GM21619 (cell line): ENCODE data around the gene MAP10.
"Not testable (repeated sequence)": the region's sequence is repeated elsewhere in the genome, so short reads cannot be mapped to it uniquely, and the experiment has no call there.

Source experiments
- ATAC-seq: cut with Tn5 transposase; IDR thresholded peaks from one replicate; pipeline ENCODE4 v1.9.1; 2021; ENCODE audit not compliant: unreplicated experiment

MAP10 gene, protein sequence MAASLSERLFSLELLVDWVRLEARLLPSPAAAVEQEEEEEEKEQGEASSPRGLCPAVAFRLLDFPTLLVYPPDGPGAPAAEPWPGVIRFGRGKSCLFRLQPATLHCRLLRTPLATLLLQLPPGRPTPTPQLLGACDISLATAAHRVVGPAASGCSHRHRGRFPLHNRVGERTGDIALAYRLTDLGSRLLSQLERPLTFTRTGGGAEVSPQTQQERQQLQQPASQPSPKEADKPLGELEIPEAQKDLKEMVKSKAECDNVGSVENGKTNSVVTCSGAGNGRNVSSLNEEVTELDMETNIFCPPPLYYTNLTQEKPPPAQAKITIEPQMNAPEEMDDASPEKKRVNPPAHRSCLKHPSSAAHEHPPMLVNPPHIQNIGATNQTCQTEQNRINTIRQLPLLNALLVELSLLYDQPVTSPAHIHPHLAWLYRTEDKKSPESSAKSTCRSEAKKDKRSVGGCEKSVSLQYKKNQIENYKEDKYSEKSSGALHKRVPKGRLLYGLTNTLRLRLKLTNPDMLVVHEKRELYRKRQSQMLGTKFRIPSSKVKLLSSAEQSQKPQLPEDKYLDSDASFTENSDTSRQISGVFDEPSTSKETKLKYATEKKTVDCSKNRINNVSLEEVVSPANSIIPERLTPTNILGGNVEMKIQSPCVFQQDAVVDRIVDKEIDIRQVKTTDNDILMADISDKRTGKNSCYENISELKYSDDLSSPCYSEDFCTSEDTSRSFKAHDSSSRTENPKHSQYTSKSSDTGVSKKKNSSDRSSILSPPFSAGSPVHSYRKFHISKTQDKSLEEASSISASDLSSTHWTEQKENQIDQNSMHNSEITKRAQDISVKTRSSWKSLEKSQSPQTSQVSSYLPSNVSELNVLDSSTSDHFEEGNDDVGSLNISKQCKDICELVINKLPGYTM

DNA sequence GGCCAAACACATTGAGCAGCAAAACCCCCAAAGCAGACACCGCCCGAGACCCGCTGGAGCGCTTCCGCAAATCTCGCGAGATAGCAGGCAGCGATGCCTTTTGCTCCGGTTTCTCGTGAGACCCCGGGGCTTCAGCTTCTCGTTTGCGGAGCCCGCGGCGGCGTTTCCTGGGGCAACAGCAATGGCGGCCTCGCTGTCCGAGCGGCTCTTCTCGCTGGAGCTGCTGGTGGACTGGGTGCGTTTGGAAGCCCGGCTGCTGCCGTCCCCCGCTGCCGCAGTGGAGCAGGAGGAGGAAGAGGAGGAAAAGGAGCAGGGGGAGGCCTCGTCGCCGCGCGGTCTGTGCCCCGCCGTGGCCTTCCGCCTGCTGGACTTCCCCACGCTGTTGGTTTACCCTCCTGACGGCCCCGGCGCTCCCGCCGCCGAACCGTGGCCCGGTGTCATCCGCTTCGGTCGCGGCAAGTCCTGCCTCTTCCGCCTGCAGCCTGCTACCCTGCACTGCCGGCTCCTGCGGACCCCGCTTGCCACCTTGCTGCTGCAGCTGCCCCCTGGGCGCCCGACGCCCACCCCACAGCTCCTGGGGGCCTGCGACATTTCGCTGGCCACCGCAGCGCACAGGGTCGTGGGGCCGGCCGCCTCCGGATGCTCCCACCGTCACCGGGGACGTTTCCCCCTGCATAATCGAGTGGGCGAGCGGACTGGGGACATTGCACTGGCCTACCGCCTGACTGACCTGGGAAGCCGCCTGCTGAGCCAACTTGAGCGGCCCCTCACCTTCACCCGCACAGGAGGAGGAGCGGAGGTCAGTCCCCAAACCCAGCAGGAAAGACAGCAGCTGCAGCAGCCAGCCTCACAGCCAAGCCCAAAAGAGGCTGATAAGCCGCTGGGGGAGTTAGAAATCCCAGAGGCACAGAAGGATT, at the start of gene MAP10:
TSS of gene MAP10 (plus strand) at position 148 of the 917 bp plus-strand sequence. CDS start at position 182, 34 bp downstream.
- ATAC-seq: peak; percentile 94

GRCh38 chr1:232764458-232765251, 40.6 kb upstream of the MAP10 start:
- no peak for ATAC-seq

DNA sequence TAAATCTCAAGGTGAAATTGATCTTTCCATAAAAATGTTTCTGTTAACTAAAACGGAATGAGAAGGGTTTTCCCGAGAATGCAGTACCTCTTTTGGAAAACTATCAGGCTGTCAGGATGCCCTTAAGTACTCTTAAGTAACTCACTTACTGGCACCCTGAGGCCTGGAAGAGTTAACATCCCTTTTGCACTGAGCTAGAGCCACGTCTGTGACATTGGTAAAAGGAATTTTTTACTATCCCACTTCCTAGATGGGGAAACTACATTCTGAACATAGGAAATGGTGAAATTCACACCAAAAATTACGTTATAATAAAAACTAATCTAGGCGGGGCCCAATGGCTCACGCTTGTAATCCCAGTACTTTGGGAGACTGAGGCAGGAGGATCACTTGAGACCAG, 39.7 kb upstream of the MAP10 start:
- ATAC-seq: no peak

GRCh38 chr1:232766241-232766890, 38.9 kb upstream of the MAP10 start:
- peak; percentile 86 for ATAC-seq

- no peak for ATAC-seq
Measured at GRCh38 chr1:232766904-232767303, 38.3 kb upstream of the MAP10 start.

DNA sequence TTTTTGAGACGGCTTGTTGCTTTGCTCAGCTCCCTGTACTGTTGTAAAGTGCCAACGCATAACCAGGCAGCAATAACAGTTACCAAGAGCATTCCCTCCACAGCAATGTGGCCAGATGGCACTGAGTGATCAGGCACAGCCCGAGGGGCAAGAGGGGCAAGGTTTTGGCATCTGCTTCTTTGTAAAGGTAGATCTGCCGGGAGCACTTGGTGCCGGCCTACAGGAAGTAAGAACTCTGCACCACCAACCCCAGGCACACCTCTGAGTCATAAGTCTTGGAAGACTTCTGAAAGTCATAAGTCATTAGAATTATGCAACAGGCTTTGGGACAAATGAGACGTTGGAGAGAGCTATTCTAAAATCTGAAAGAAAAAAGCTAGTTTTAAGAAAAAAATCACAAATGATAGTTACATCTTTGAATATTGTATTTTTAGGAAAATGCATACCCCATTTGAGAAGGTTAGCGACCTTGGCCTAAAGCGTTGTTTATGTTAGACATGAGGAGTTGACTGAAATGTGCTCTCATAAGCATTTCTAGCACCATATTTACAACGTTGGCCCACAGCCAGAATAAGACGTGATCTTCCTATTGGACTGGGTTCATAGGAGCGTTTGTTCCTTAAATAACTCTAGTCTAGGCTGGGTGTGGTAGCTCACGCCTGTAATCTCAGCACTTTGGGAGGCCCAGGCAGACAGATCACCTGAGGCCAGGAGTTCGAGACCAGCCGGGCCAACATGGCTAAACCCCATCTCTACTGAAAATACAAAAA, 37.7 kb upstream of the MAP10 start:
- ATAC-seq: peak; percentile 52

- ATAC-seq: no peak
Measured at GRCh38 chr1:232768793-232769192, 36.4 kb upstream of the MAP10 start.

DNA sequence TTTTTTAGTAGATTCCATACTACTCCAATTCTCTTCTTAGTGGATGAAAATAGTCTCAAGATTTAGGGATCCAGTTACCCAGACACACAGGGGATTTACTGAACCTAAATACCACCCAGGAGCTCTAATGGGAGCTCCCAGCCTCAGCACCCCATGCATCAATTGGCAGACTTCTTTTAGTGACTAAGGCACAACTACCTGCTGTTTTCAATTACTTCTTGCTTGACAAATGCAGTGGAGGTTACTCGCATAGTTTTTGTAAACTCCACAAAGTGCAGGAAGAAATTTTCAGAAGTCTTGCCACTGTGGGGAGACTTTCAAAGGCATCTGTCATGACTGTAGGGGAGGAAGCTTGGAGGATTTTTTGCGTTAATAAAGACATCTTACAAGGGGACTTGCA, 35.5 kb upstream of the MAP10 start:
- ATAC-seq: no peak

DNA sequence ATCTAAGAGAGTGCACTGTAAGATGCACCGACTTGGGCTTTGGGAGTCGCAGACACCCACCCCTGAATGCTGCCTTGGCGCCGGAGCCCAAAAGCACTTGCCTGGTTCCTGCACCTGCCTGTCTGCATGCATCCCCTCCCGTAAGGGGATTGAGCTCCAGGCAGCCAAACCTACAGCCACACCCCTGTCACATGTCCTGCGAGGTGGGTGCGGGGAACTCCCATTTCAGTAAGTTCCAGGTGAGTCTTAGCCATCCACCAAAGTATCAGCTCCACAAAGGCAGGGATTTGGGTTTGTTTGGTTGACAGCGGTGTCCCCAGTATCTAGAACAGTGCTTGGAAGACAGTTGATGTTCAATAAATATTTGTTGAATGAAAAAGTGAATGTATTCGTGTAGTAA, 31.5 kb upstream of the MAP10 start:
- ATAC-seq: no peak

DNA sequence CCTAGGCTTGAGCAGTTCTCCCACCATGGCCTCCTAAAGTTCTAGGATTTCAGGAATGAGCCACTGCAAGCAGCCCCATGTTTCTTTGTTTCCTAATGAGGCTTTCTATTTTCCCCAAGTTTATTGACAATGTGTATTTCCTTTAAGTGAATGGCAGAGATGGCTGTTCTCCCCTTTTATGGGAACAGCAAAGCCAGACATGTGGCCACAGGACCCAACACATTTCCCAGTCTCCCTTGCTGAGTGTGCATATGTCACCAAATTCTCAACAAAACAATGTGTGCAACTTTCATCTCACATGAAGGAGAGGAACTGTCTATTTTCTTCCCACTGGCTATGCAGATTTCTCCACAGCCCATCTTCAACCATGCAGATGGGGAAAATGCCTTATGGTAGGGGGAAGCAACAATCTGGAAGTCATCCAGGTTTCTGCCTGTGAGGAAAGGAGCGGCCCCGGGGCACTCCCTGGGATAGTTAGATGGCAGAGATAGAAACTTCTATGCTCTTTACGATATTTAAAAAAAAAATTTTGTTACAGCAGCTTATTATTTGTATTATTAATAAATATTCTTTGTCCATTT, 28.6 kb upstream of the MAP10 start:
- ATAC-seq: no peak

DNA sequence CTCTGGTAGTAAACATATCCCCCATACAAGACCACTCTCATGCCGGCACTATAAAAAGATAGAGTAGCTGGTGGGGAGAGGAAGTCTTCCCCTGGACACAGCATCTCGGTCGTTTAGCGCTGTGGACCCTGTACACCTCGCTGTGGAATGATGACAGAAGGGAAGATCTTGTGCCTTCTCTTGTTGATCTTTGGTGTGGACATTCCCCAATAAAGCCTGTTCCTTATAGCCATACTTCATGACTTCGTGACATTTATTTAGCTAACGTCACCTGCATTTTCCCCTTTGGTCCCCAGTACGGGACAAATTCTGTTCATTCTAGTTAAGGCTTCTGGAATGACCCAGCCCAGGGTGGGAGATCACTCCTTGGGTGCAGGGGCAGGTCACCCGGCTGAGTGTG, 24.9 kb upstream of the MAP10 start:
- ATAC-seq: no peak

DNA sequence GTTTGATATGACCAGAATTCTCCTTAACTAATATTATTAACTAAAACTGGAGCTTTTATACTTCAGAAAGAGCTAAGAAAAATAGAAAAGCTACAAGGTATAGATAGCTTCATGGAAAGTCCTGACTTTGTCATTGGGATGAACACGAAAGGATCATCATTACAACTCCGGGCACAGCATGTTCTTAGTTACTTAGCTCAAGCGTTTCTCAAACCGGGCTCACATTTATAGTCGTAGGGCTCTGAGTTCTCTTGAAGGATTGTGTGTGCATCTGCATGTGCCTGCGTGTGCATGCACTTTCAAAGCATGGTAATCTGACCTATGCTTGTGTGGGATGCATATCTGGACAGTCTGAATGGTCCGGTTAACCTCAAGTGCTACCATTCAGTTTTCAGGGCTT, 20.4 kb upstream of the MAP10 start:
- no peak for ATAC-seq

DNA sequence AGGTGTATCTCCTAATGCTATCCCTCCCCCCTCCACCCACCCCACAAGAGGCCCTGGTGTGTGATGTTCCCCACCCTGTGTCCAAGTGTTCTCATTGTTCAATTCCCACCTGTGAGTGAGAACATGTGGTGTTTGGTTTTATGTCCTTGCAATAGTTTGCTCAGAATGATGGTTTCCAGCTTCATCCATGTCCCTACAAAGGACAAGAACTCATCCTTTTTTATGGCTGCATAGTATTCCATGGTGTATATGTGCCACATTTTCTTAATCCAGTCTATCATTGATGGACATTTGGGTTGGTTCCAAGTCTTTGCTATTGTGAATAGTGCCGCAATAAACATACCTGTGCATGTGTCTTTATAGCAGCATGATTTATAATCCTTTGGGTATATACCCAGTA, 19.6 kb upstream of the MAP10 start:
- ATAC-seq: not testable (repeated sequence)

GRCh38 chr1:232786845-232787455, 18.3 kb upstream of the MAP10 start:
- ATAC-seq: no peak

GRCh38 chr1:232788235-232788872, 16.9 kb upstream of the MAP10 start:
- no peak for ATAC-seq

GRCh38 chr1:232789651-232790050, 15.6 kb upstream of the MAP10 start:
- no peak for ATAC-seq

GRCh38 chr1:232792949-232793348, 12.3 kb upstream of the MAP10 start:
- ATAC-seq: no peak

DNA sequence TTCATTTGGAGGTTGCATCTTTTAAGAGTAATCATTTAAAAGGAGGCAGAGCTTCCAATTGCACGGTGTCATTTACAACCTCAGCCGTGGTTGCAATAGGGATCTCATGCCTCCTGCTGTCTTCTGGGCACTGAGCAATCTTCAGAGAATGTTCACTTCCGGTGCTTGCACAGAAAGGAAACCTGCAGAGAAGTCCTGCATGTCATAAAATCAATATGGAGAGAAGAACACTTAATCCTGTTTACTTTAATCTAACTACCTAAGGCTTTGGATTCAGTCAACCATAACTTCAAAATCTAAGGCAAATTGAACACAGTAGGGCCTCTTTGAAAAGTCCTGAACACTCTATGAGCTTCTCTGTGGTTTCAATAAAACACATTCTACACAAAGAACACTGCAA, 11.3 kb upstream of the MAP10 start:
- peak; percentile 61 for ATAC-seq
